ENCODE measurements around the gene BEAN1. TPM values are rescaled to one million over a fixed set of nuclear protein-coding genes. Genes with fewer than 3 reads are reported as not detected.
"Not testable (repeated sequence)": the region's sequence is repeated elsewhere in the genome, so short reads cannot be mapped to it uniquely, and the experiment has no call there.

Gene BEAN1
- total RNA-seq, 1 donor from 2014 or later: 0.34 TPM

GRCh38 chr16:66441586-66442375 lies 14.7 kb downstream of the BEAN1 start:
- DNase-seq: no peak

GRCh38 chr16:66442502-66443268 lies 15.6 kb downstream of the BEAN1 start:
- DNase-seq: no peak

- DNase-seq: no peak
Observed at GRCh38 chr16:66443269-66443652, 16.2 kb downstream of the BEAN1 start.

DNA sequence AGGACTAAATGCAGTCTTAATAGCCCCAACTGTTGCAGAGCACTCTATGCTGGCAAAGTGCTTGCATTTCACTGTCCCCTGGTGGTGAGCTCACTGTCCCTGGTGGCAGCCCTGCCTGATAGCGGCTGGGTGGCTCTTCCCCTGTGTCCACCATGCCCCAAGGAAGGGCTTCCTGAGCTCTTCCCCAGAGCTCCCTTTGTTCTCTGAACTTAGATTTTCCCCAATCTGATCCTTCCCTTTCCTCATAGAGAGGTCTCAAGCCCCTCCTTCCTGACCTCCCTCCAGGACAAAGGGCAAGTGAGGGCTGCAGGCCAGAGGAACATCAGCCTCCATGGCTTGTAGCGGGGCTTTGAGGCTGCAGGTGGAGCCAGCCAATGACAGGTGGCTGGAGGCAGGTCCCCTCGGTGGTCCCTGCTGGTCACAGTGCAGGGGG lies 17.0 kb downstream of the BEAN1 start:
- no peak for DNase-seq

DNA sequence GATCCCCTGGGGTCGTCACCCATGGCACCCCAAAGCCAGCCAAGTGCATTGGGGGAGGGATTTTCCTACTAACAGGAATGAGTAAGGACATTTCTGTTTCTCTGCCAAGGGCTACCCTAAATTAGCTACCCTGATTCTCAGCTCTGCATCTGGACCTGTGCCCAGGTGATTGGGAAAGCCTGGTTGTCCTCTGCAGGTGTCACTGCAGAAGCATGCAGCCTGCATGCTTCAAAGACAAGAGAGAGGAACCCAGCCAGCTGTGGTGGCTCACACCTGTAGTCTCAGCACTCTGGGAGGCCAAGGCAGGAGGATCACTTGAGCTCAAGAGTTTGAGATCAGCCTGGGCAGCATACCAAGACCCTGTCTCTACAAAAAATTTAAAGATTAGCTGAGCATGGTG lies 19.6 kb downstream of the BEAN1 start:
- no peak for DNase-seq

GRCh38 chr16:66447491-66447890 lies 20.4 kb downstream of the BEAN1 start:
- DNase-seq: no peak

- no peak for DNase-seq
Observed at GRCh38 chr16:66451548-66451947, 24.5 kb downstream of the BEAN1 start.

GRCh38 chr16:66453230-66453629 lies 26.1 kb downstream of the BEAN1 start:
- DNase-seq: not testable (repeated sequence)

GRCh38 chr16:66454751-66455150 lies 27.7 kb downstream of the BEAN1 start:
- no peak for DNase-seq

DNA sequence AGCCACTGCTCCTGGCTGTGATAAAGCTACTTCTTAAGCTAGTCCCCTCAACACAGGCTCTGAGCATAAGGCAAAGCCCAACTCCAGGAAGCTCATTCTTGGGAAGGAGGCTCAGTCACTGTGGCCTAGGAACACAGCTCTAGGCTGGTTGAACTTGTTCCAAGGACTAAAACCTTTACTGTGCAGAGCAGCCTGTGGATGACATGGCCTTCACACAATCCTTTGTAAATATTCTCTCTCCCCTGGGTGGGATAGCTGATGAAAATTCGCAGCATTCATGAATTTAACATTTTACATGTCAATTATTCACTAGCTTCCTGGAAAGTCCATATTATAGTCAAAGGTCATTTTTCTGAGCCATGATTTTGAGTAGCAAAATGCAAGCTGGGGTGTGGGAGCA lies 28.9 kb downstream of the BEAN1 start:
- DNase-seq: no peak

- no peak for DNase-seq
Observed at GRCh38 chr16:66457888-66458287, 30.8 kb downstream of the BEAN1 start.

DNA sequence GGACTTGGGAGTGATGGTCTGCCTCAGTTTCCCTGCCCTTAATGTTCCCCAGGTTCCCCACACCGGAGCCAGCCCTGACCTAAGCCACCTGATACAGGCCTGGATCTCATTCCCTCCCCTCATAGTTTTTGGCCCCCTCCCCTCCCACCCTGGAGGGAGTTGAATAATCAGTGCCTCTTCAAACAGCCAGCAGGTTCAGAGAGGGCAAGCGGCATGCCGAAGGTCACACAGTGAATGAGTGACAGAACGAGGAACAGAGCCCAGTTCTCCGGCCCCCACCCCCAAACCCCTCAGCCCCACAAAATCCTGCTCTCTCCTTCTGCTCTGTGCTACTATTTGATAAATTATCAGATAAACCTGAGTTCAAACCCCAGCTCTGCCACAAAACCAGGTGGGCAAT lies 31.2 kb downstream of the BEAN1 start:
- DNase-seq: no peak

- no peak for DNase-seq
Observed at GRCh38 chr16:66458853-66459252, 31.8 kb downstream of the BEAN1 start.

DNA sequence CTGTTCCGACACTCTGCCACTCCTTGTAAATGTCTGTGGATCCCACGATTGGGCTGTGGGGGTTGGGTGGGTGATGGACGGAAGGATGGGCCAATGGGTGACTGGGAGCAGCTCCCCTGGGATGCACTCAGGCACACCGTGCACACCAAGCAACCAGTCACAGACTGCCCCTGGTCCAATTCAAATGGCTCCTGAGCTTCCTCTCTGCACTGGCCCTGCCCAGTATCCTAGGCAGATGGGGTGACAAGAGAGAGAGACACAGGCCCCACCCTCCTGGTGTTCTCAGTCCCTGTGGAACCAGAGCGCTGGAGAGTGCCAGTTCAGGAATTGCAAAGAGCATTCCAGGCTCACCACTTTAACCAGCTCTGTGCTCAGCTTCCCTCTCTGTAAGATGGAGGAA lies 32.8 kb downstream of the BEAN1 start:
- no peak for DNase-seq

DNA sequence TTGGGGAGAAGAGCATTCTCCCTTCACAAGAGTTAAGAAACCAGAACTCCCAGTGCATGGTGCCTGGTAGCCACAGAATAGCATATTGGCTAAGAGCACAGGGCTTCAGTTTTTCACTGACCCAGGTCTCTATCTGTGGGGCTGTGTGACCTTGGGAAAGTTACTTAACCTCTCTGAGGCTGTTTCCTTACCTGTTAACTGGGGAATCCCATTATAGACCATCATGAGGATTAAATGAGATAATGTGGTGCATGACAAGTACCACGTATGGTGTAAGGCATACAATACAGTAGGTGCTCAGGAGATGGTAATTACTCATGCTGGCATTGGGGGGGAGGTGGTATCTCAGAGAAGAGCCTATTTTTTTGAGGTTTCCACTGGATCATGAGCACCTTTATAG lies 33.6 kb downstream of the BEAN1 start:
- DNase-seq: no peak

- no peak for DNase-seq
Observed at GRCh38 chr16:66462912-66463311, 35.8 kb downstream of the BEAN1 start.

- not testable (repeated sequence) for DNase-seq
Observed at GRCh38 chr16:66465946-66466345, 38.9 kb downstream of the BEAN1 start.

GRCh38 chr16:66466636-66467035 lies 39.5 kb downstream of the BEAN1 start:
- not testable (repeated sequence) for DNase-seq

DNA sequence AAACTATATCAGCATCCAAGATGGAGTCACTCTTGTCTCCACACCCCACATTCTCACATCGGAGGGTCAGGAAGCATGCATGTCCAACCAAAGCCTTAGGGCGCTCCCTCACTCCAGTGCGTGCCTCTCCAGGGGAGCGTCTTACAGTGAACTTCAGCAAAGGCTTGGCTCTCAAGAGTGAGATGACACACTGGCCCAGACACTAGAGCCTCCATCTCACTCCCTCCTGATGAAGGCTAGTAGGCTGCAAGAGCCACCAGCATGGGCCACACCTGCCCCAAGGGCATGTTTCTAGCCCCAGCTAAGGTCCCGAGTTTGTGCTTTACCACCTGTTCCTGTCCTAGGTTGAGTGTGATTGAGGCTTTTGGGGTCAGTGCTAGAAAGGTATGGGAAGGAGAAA lies 40.5 kb downstream of the BEAN1 start:
- DNase-seq: no peak

DNA sequence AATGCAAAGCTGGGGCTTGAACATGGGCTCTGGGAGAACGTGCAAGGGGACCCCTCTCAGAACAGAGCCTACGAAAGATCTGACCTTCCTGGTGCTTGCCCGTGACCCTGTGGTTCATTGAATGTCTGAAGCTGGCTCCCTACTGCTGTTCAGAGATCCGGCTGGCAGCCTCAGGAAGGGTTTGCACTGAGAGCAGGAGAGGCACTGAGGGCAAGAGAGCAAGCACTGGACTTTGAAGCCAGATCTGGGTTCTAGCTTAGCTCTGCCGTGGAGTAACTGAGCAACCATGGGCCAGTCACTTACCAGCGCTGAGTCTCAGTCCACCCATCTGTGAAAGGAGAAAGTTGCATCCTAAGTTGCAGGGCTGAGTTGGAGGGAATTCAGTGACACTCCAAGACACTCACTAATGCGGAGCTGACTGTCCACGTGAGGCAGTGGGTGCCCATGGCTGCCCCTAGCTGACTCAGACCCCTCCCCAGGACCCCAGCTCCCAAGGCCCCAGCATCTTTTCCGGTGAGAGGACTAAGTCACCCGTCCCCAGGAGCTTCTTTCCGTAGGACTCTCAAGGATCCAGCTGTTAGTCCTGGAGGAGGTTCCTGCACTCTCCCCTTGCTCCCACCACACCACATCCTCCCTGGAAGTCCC lies 41.3 kb downstream of the BEAN1 start:
- DNase-seq: no peak

DNA sequence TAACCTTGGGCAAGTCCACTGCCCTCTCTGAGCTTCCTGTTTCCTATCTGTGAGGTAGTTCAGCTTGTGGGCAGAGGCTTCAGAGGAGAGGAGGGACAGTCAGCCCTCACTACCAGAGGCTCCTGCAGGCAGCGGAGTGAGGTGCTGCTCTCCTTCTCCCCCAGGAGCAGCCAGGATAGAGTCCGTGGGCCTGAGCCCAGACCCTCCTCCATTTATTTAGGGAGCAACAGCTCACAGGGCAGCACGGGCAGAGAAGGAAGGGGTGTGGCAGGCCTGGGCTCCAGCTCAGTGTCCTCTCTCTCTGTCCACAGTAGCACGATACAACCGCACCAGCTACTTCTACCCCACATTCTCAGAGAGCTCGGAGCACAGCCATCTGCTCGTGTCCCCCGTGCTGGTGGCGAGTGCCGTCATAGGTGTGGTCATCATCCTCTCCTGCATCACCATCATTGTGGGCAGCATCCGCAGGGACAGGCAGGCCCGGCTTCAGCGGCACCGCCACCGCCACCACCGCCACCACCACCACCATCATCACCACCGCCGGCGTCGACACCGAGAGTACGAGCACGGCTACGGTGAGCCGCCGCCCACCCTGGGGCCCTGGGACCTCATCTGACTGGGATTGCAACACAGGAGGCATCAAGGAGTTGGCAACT lies 42.3 kb downstream of the BEAN1 start:
- no peak for DNase-seq

- no peak for DNase-seq
Observed at GRCh38 chr16:66469947-66470546, 43.0 kb downstream of the BEAN1 start.

DNA sequence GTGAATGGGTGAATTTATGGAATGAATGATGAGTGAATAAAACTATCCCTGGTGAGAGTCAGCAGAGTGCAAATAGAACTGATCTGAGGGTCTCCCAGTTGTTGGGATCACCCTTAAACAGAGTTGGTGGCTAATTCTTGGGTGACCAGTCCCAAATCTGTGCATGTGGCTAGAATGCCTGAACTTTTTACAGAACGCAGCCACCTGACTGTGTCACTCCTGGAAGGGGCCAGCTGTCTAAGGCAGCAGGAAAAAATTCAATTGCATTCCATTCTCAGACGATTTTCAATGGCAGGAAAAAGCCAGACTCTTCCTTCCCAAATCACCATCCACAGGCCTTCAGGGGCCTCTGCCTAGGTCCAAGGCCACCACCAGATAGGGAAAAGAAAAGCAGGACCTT lies 43.5 kb downstream of the BEAN1 start:
- peak; percentile 20 for DNase-seq

All from dermis blood vessel endothelial cell (primary cell).